ENCODE data around the gene BRICD5. TPM values are rescaled to one million over a fixed set of nuclear protein-coding genes. Genes with fewer than 3 reads are reported as not detected.

The BRICD5 gene
- total RNA-seq, 1 donor from 2014 or later: 5.2 TPM

DNA sequence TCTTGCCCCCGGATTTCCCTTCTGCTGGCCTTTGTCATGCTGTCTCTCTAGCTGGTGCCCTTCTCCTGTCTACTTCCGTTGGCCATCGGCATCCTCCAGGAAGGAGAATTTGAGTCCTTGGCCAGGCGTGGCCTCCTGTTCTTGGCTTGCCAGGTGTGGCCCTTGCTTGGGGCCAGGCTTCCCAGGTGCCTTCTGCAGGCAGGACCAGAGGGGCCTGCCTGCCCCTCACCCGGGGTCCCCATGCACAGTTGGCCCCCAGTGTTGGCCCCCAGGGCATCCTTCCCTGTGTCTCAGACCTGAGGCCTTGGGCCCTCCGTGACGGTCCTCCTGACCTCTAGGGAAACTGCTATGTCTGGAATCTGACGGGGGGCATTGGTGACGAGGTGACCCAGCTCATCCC, 2.8 kb downstream of the BRICD5 start:
- Histone ChIP-seq H2AFZ (replicated peaks) (no peak overlapping the region), H3K79me2 (ENCODE audit: low read depth) (peaks cover 26% of the 10 kb centered on the region), H3K36me3 (no peaks in the 10 kb centered on the region), H3F3A (ENCODE audit: low read depth) (peaks cover 33% of the 10 kb centered on the region), H3K27ac (no peak overlapping the region), H3K4me1 (peaks cover 8% of the 10 kb centered on the region), H3K9me3 (ENCODE audit: low read depth) (no peaks in the 10 kb centered on the region), H3K27me3 (no peaks in the 10 kb centered on the region), H3K4me3 (no peak overlapping the region), H3K9ac (no peak overlapping the region), H4K20me1 (ENCODE audit: low read depth) (peaks cover 25% of the 10 kb centered on the region), H3K4me2 (no peak overlapping the region)
- peak overlapping the region; percentile 75 for H3K4me3 Mint-ChIP-seq
- H3K27me3 Mint-ChIP-seq (ENCODE audit: insufficient read depth, low read depth): peaks cover 18% of the 10 kb centered on the region
- H3K9me3 Mint-ChIP-seq: no peaks in the 10 kb centered on the region
- no peak for DNase-seq (ENCODE audit: low spot score)
- H3K27ac Mint-ChIP-seq: no peak overlapping the region
- H3K4me1 Mint-ChIP-seq: peaks cover 22% of the 10 kb centered on the region
- H3K36me3 Mint-ChIP-seq: peaks cover 11% of the 10 kb centered on the region
- no peak for TF ChIP-seq EZH2 (IDR thresholded peaks at IDR 0.05)
- TF ChIP-seq, protein P1, sequence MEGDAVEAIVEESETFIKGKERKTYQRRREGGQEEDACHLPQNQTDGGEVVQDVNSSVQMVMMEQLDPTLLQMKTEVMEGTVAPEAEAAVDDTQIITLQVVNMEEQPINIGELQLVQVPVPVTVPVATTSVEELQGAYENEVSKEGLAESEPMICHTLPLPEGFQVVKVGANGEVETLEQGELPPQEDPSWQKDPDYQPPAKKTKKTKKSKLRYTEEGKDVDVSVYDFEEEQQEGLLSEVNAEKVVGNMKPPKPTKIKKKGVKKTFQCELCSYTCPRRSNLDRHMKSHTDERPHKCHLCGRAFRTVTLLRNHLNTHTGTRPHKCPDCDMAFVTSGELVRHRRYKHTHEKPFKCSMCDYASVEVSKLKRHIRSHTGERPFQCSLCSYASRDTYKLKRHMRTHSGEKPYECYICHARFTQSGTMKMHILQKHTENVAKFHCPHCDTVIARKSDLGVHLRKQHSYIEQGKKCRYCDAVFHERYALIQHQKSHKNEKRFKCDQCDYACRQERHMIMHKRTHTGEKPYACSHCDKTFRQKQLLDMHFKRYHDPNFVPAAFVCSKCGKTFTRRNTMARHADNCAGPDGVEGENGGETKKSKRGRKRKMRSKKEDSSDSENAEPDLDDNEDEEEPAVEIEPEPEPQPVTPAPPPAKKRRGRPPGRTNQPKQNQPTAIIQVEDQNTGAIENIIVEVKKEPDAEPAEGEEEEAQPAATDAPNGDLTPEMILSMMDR (IDR thresholded peaks at IDR 0.05): no peak
- TF ChIP-seq EZH2phosphoT487 (IDR thresholded peaks at IDR 0.05): no peak

GRCh38 chr16:2206780-2207433, 3.8 kb downstream of the BRICD5 start:
- Mint-ChIP-seq H3K27ac (no peak overlapping the region), H3K4me3 (peak overlapping the region; percentile 87), H3K27me3 (ENCODE audit: insufficient read depth, low read depth) (peaks cover 17% of the 10 kb centered on the region), H3K36me3 (peaks cover 8% of the 10 kb centered on the region), H3K9me3 (no peaks in the 10 kb centered on the region), H3K4me1 (peaks cover 16% of the 10 kb centered on the region)
- Histone ChIP-seq H4K20me1 (ENCODE audit: low read depth) (peaks cover 16% of the 10 kb centered on the region), H3K4me2 (peak overlapping the region; percentile 94), H3F3A (ENCODE audit: low read depth) (peaks cover 23% of the 10 kb centered on the region), H2AFZ (replicated peaks) (no peak overlapping the region), H3K9ac (no peak overlapping the region), H3K79me2 (ENCODE audit: low read depth) (peaks cover 17% of the 10 kb centered on the region), H3K27ac (no peak overlapping the region), H3K9me3 (ENCODE audit: low read depth) (no peaks in the 10 kb centered on the region), H3K4me3 (peak overlapping the region; percentile 93), H3K4me1 (peaks cover 6% of the 10 kb centered on the region), H3K36me3 (no peaks in the 10 kb centered on the region), H3K27me3 (no peaks in the 10 kb centered on the region)
- DNase-seq (ENCODE audit: low spot score): no peak
- TF ChIP-seq EZH2phosphoT487 (IDR thresholded peaks at IDR 0.05): no peak
- no peak for TF ChIP-seq EZH2 (IDR thresholded peaks at IDR 0.05)
- TF ChIP-seq, protein P1 (IDR thresholded peaks at IDR 0.05): no peak

GRCh38 chr16:2206420-2206779, 4.3 kb downstream of the BRICD5 start:
- H3K36me3 ChIP-seq: no peaks in the 10 kb centered on the region
- TF ChIP-seq EZH2phosphoT487 (IDR thresholded peaks at IDR 0.05) (no peak), EZH2 (IDR thresholded peaks at IDR 0.05) (no peak)
- TF ChIP-seq, protein P1 (IDR thresholded peaks at IDR 0.05): no peak
- peaks cover 17% of the 10 kb centered on the region for H3K79me2 ChIP-seq (ENCODE audit: low read depth)
- H3K27ac ChIP-seq: no peak overlapping the region
- Mint-ChIP-seq H3K27me3 (ENCODE audit: insufficient read depth, low read depth) (peaks cover 14% of the 10 kb centered on the region), H3K9me3 (no peaks in the 10 kb centered on the region), H3K4me1 (peaks cover 14% of the 10 kb centered on the region), H3K36me3 (peaks cover 8% of the 10 kb centered on the region), H3K4me3 (peak overlapping the region; percentile 87), H3K27ac (no peak overlapping the region)
- peak overlapping the region; percentile 93 for H3K4me3 ChIP-seq
- H3K9ac ChIP-seq: peak overlapping the region; percentile 35
- peaks cover 20% of the 10 kb centered on the region for H3F3A ChIP-seq (ENCODE audit: low read depth)
- H3K27me3 ChIP-seq: no peaks in the 10 kb centered on the region
- DNase-seq (ENCODE audit: low spot score): no peak
- no peaks in the 10 kb centered on the region for H3K9me3 ChIP-seq (ENCODE audit: low read depth)
- peak overlapping the region; percentile 94 for H3K4me2 ChIP-seq
- H4K20me1 ChIP-seq (ENCODE audit: low read depth): peaks cover 16% of the 10 kb centered on the region
- peaks cover 6% of the 10 kb centered on the region for H3K4me1 ChIP-seq
- H2AFZ ChIP-seq (replicated peaks): no peak overlapping the region
